MCF 10A (cell line): ENCODE data around the gene KRT86. TPM values are rescaled to one million over a fixed set of nuclear protein-coding genes. Genes with fewer than 3 reads are reported as not detected.

Experiments used
- Bru-seq: library from RNA; stranded (reverse); fragments of 400-500 nt; gene quantifications from one replicate; lab custom pipeline; 2021; lab: Mats Ljungman, UMichigan
- BruChase-seq, 2 experiments: library from RNA; stranded (reverse); fragments of 400-500 nt; gene quantifications; one replicate each; lab custom pipeline; 2021; lab: Mats Ljungman, UMichigan
- BruUV-seq: library from RNA; stranded (reverse); fragments of 400-500 nt; replicated peaks from 2 replicates; lab custom pipeline; 2021; lab: Mats Ljungman, UMichigan
- CTCF ChIA-PET: fragments of 300-600 bp; sonication (Branson Sonifier 250); formaldehyde crosslinking; extraction: SDS; loops from one replicate; lab custom pipeline; 2021; ENCODE audit warnings: antibody characterized with exemption, inconsistent platforms; lab: Yijun Ruan, JAX
- POLR2A ChIA-PET: fragments of 300-600, 350-650 bp; sonication (Branson Sonifier 250); formaldehyde crosslinking; extraction: SDS; loops from one replicate; lab custom pipeline; 2020; ENCODE audit warnings: antibody characterized with exemption, inconsistent platforms; lab: Yijun Ruan, JAX
- DNase-seq: peaks from one replicate; pipeline ENCODE4 v3.0.0-alpha.2; 2018; ENCODE audit not compliant: unreplicated experiment
- H3K27ac Mint-ChIP-seq: one replicate; pipeline ENCODE4 v1.8.0; 2022; ENCODE audit warnings: mild to moderate bottlenecking, low read depth, mixed read lengths; ENCODE audit not compliant: unreplicated experiment
- H3K27me3 Mint-ChIP-seq: one replicate; pipeline ENCODE4 v1.8.0; 2022; ENCODE audit warnings: mixed read lengths; ENCODE audit not compliant: insufficient read depth, unreplicated experiment
- H3K36me3 Mint-ChIP-seq: one replicate; pipeline ENCODE4 v1.8.0; 2022; ENCODE audit warnings: mild to moderate bottlenecking, moderate library complexity, mixed read lengths; ENCODE audit not compliant: insufficient read depth, unreplicated experiment
- H3K4me1 Mint-ChIP-seq: one replicate; pipeline ENCODE4 v1.8.0; 2022; ENCODE audit warnings: mixed read lengths; ENCODE audit not compliant: insufficient read depth, unreplicated experiment
- H3K4me3 Mint-ChIP-seq: one replicate; pipeline ENCODE4 v1.8.0; 2022; ENCODE audit warnings: mild to moderate bottlenecking, moderate library complexity, mixed read lengths; ENCODE audit not compliant: unreplicated experiment
- H3K9me3 Mint-ChIP-seq: one replicate; pipeline ENCODE4 v1.8.0; 2022; ENCODE audit warnings: mixed read lengths; ENCODE audit not compliant: unreplicated experiment
- CTCF ChIP-seq: fragments of 200-600 bp; IDR thresholded peaks from one replicate; pipeline ENCODE4 v1.8.0; 2022; ENCODE audit warnings: antibody characterized with exemption, mild to moderate bottlenecking; ENCODE audit not compliant: unreplicated experiment
- intact Hi-C: fragments of 100-400 bp; cut with micrococcal nuclease; formaldehyde crosslinking; loops from 2 replicates; pipeline ENCODE4 v1.14.1; 2022
- long read RNA-seq: library from polyadenylated mRNA; stranded (forward); transcript quantifications from one replicate; pipeline ENCODE4 v2.0.0, GENCODE V29; 2022
- total RNA-seq: library from RNA; stranded (reverse); gene quantifications from 2 replicates; pipeline ENCODE4 v1.2.3, GENCODE V29; 2022

Gene KRT86
- total RNA-seq = 37.8 and 45.1 TPM in 2 replicates
- percentile 29 among the genes with signal in this experiment for Bru-seq, nascent RNA
- BruChase-seq, experiment 1, labeled RNA remaining after a 6-hour chase = percentile 39 among the genes with signal in this experiment
- BruChase-seq, experiment 2, labeled RNA remaining after a 2-hour chase = percentile 33 among the genes with signal in this experiment
- long read RNA-seq, partial matches to known transcripts = 0 of 2 reads
- long read RNA-seq, other reads (novel, unspliced or antisense) = 2 of 2 reads

GRCh38 chr12:52274521-52275120 is at the start of gene KRT86:
KRT86 (plus strand) TSS chr12:52274645; CDS start chr12:52301917, 27,272 bp downstream.
- Mint-ChIP-seq H3K4me3 (no peak within 1 kb of the TSS), H3K9me3 (peaks cover 14% of the 10 kb centered on the region), H3K4me1 (peaks cover 30% of the 10 kb centered on the region), H3K36me3 (no peaks in the 10 kb centered on the region), H3K27ac (no peak within 1 kb of the TSS), H3K27me3 (no peaks in the 10 kb centered on the region)
- ChIA-PET POLR2A (interaction anchor here (0.6 to 1.0 kb wide), 3 partner anchors 12 to 84 kb away, joined by 3 to 4 read pairs (median 3); no protein-coding TSS in a partner anchor), CTCF (interaction anchor here (0.6 to 0.9 kb wide), 6 partner anchors 11 to 338 kb away, joined by 3 to 4 read pairs (median 3); no protein-coding TSS in a partner anchor)
- intact Hi-C loops = no loop called here
- TF ChIP-seq CTCF = no peak
- no TSS peak for BruUV-seq
- no peak for DNase-seq

- no TSS peak for BruUV-seq
- no peak overlapping the region for H3K4me3 Mint-ChIP-seq
- peak; percentile 0 for DNase-seq
- H3K4me1 Mint-ChIP-seq = peaks cover 51% of the 10 kb centered on the region
- H3K27me3 Mint-ChIP-seq = no peaks in the 10 kb centered on the region
- H3K9me3 Mint-ChIP-seq = peaks cover 21% of the 10 kb centered on the region
- CTCF ChIA-PET = interaction anchor here (0.6 to 2.3 kb wide), 5 partner anchors 12 to 981 kb away, joined by 3 to 8 read pairs (median 4); no protein-coding TSS in a partner anchor
- intact Hi-C loops = no loop called here
- POLR2A ChIA-PET = interaction anchor here (0.5 to 3.5 kb wide), 5 partner anchors 47 to 761 kb away, joined by 3 to 15 read pairs (median 4); no protein-coding TSS in a partner anchor
- H3K36me3 Mint-ChIP-seq = no peaks in the 10 kb centered on the region
- H3K27ac Mint-ChIP-seq = no peak overlapping the region
- no peak for TF ChIP-seq CTCF
Measured at GRCh38 chr12:52225752-52226151, 48.7 kb upstream of the KRT86 start.

- Mint-ChIP-seq H3K36me3 (no peaks in the 10 kb centered on the region), H3K4me1 (peaks cover 52% of the 10 kb centered on the region), H3K27ac (no peak overlapping the region), H3K4me3 (no peak overlapping the region), H3K9me3 (peaks cover 21% of the 10 kb centered on the region), H3K27me3 (no peaks in the 10 kb centered on the region)
- TF ChIP-seq CTCF = no peak
- intact Hi-C loops = no loop called here
- no TSS peak for BruUV-seq
- ChIA-PET POLR2A (interaction anchor here (0.7 kb wide), 1 partner anchor 53 kb away, joined by 4 read pairs; no protein-coding TSS in a partner anchor), CTCF (interaction anchor here (0.7 to 2.3 kb wide), 7 partner anchors 11 to 712 kb away, joined by 3 to 8 read pairs (median 3); no protein-coding TSS in a partner anchor)
- DNase-seq = no peak
Measured at GRCh38 chr12:52226446-52226845, 48.0 kb upstream of the KRT86 start.
